Astrocyte of the spinal cord (primary cell): ENCODE measurements around the gene ALDH1L1.

ENCODE experiments used
- DNase-seq: peaks from one replicate; pipeline ENCODE4 v3.0.0; 2011; ENCODE audit warnings: low read depth, low spot score
- H3K4me3 ChIP-seq: 2 replicates; pipeline ENCODE4 v1.5.1; 2011; ENCODE audit warnings: low read depth, mild to moderate bottlenecking, low read length, moderate library complexity
- CTCF ChIP-seq: IDR thresholded peaks from 2 replicates; pipeline ENCODE4 v1.5.1; 2012; ENCODE audit warnings: low read depth, mild to moderate bottlenecking, low read length, inconsistent platforms
- in situ Hi-C: cut with HindIII; loops from 2 replicates; pipeline ENCODE4 v1.10.0; 2017; ENCODE audit warnings: low sequenced_read_pairs

Gene ALDH1L1

GRCh38 chr3:126152901-126153694 is 27.3 kb downstream of the ALDH1L1 start:
- no peak for TF ChIP-seq CTCF
- in situ Hi-C loops, result no loop called here
- no peak overlapping the region for H3K4me3 ChIP-seq
- DNase-seq, result no peak

- no peak for DNase-seq
- no peak overlapping the region for H3K4me3 ChIP-seq
- TF ChIP-seq CTCF, result no peak
- in situ Hi-C loops, result no loop called here
Measured at GRCh38 chr3:126152458-126152857, 27.9 kb downstream of the ALDH1L1 start.

- no peak for DNase-seq
- no peak overlapping the region for H3K4me3 ChIP-seq
- TF ChIP-seq CTCF, result no peak
Measured at GRCh38 chr3:126151562-126152302, 28.7 kb downstream of the ALDH1L1 start.

GRCh38 chr3:126149960-126150515 is 30.3 kb downstream of the ALDH1L1 start:
- TF ChIP-seq CTCF, result no peak
- in situ Hi-C loops, result no loop called here
- no peak overlapping the region for H3K4me3 ChIP-seq
- DNase-seq, result no peak

More at GRCh38 chr3:126151562-126152302, 28.7 kb downstream of the ALDH1L1 start:
- in situ Hi-C loops, result no loop called here

- no peak for TF ChIP-seq CTCF
- DNase-seq, result no peak
- in situ Hi-C loops, result no loop called here
- no peak overlapping the region for H3K4me3 ChIP-seq
Measured at GRCh38 chr3:126149256-126149902, 31.0 kb downstream of the ALDH1L1 start.

GRCh38 chr3:126147932-126148683 is 32.3 kb downstream of the ALDH1L1 start:
- no peak overlapping the region for H3K4me3 ChIP-seq
- DNase-seq, result no peak
- in situ Hi-C loops, result no loop called here
- TF ChIP-seq CTCF, result no peak
